GM12878 (cell line): ENCODE data around the gene LYSMD2. TPM values are rescaled to one million over a fixed set of nuclear protein-coding genes. Genes with fewer than 3 reads are reported as not detected.
A peak's percentile ranks its signal among the peaks of the same experiment; 100 is the strongest.

Experiments used
- CEBPZ ChIP-seq: fragments of 150-350 bp; IDR thresholded peaks from 2 replicates; pipeline ENCODE4 v1.6.1; 2016; ENCODE audit warnings: low read depth, low read length
- CREM ChIP-seq: IDR thresholded peaks from 2 replicates; pipeline ENCODE4 v1.6.1; 2014; ENCODE audit warnings: antibody characterized with exemption, low read depth
- GATAD2B ChIP-seq: fragments of 450-650 bp; conservative IDR thresholded peaks from 2 replicates; pipeline ENCODE4 v1.6.1; 2017; ENCODE audit warnings: low read depth, mild to moderate bottlenecking, moderate library complexity
- IKZF1 ChIP-seq: fragments of 450-650 bp; conservative IDR thresholded peaks from 2 replicates; pipeline ENCODE4 v1.6.1; 2017; ENCODE audit warnings: antibody characterized with exemption, mild to moderate bottlenecking
- MYB ChIP-seq: fragments of 150-350 bp; IDR thresholded peaks from 2 replicates; pipeline ENCODE4 v1.6.1; 2014; ENCODE audit warnings: mild to moderate bottlenecking, low read depth, low read length, borderline replicate concordance
- MYC ChIP-seq: IDR thresholded peaks from 2 replicates; pipeline ENCODE4 v1.6.1; 2011; ENCODE audit warnings: mild to moderate bottlenecking, low read length, moderate library complexity, inconsistent platforms; ENCODE audit not compliant: insufficient read depth, insufficient replicate concordance, insufficient read length, severe bottlenecking
- NFIC ChIP-seq: IDR thresholded peaks from 2 replicates; pipeline ENCODE4 v1.6.1; 2012; ENCODE audit warnings: low read depth, mild to moderate bottlenecking, inconsistent platforms, low read length, moderate library complexity
- POLR2A ChIP-seq: IDR thresholded peaks from 2 replicates; pipeline ENCODE4 v1.6.1; 2011; ENCODE audit warnings: low read depth, mild to moderate bottlenecking, low read length
- POLR2AphosphoS2 ChIP-seq: IDR thresholded peaks from 2 replicates; pipeline ENCODE4 v1.6.1; 2011; ENCODE audit warnings: low read depth, mild to moderate bottlenecking, low read length, improper control_type of control experiment, moderate library complexity
- SMC3 ChIP-seq: IDR thresholded peaks from 2 replicates; pipeline ENCODE4 v1.6.1; 2011; ENCODE audit warnings: low read length, improper control_type of control experiment, borderline replicate concordance
- WRNIP1 ChIP-seq: IDR thresholded peaks from 2 replicates; pipeline ENCODE4 v1.6.1; 2011; ENCODE audit warnings: low read depth, low read length, improper control_type of control experiment, borderline replicate concordance
- ZBTB40 ChIP-seq: fragments of 450-650 bp; IDR thresholded peaks from 2 replicates; pipeline ENCODE4 v1.6.1; 2016; ENCODE audit warnings: mild to moderate bottlenecking, moderate library complexity, borderline replicate concordance
- ZNF687 ChIP-seq: fragments of 450-650 bp; IDR thresholded peaks from 2 replicates; pipeline ENCODE4 v1.6.1; 2017; ENCODE audit warnings: mild to moderate bottlenecking, moderate library complexity
- polyA plus RNA-seq, 11 experiments: library from polyadenylated mRNA; depleted of rRNA in 4 of 11; unstranded in 6 of 11; stranded (reverse) in 5 of 11; fragments of >200 nt; fragmentation: Nextera tagmentation in 4 of 11; fragmentation: Illumina TruSeq in 1 of 11; extraction: Ambion mirVana in 4 of 11; extraction: Trizol in 1 of 11; gene quantifications; 1 replicate in 1 of 11; 2 replicates in 10 of 11; pipeline versions ENCODE4 v1.2.1 to v1.2.3, GENCODE V29; 2011 to 2016; ENCODE audit warnings: inconsistent platforms in 2 of 11, missing spikeins in 2 of 11, low read depth in 1 of 11
- total RNA-seq, 4 experiments: library from RNA; depleted of rRNA in 3 of 4; stranded (reverse); fragments of >200 nt in 3 of 4; fragmentation: Illumina TruSeq in 1 of 4; extraction: Trizol in 1 of 4; gene quantifications; 2 replicates each; pipeline versions ENCODE4 v1.2.1 to v1.2.3, GENCODE V29; 2013 to 2021

Gene LYSMD2
- total and polyA plus RNA-seq, 10 of the 15 experiments (the other 5 are each of a cell fraction or from before 2014, with no cell fraction given) = 30.5 to 61.3 (median 45.4) TPM

- TF ChIP-seq CEBPZ (no peak), MYC (no peak), ZBTB40 (no peak), ZNF687 (peak; percentile 63; the same call in 1 of the 2 replicates), IKZF1 (peak; percentile 82), MYB (no peak), NFIC (no peak), CREM (peak; percentile 79), GATAD2B (peak; percentile 97), WRNIP1 (no peak), POLR2A (peak; percentile 47), POLR2AphosphoS2 (0 out of 2 replicates have a peak, but pooled peaks have one; percentile 14), SMC3 (0 out of 2 replicates have a peak, but pooled peaks have one; percentile 1)
Observed at GRCh38 chr15:51737522-51738305, at the start of gene LYSMD2 (continued).
